GM12878 (cell line): ENCODE measurements around the gene CCN6. TPM values are rescaled to one million over a fixed set of nuclear protein-coding genes. Genes with fewer than 3 reads are reported as not detected.
A peak's percentile ranks its signal among the peaks of the same experiment; 100 is the strongest.

Experiments
- ATAC-seq: fragments of 200-7000 bp; cut with Tn5 transposase; 3 replicates; pipeline ENCODE4 v1.9.1; 2020; ENCODE audit warnings: mild to moderate bottlenecking, moderate library complexity
- BruUV-seq: library from RNA; stranded (reverse); fragments of 400-500 nt; replicated peaks from 2 replicates; lab custom pipeline; 2021; lab: Mats Ljungman, UMichigan
- CTCF ChIA-PET: fragments of 300-600 bp; sonication (Branson Sonifier 250); formaldehyde crosslinking; extraction: SDS; loops from one replicate; lab custom pipeline; 2021; ENCODE audit warnings: inconsistent platforms; lab: Yijun Ruan, JAX
- POLR2A ChIA-PET: fragments of 350-600 bp; formaldehyde crosslinking; extraction: SDS; loops from one replicate; lab custom pipeline; 2021; ENCODE audit warnings: inconsistent platforms; lab: Charles Lee
- RAD21 ChIA-PET: fragments of 300-600 bp; sonication (Branson Sonifier 250); formaldehyde crosslinking; loops from one replicate; lab custom pipeline; 2023; ENCODE audit warnings: antibody characterized with exemption; ENCODE audit not compliant: unreplicated experiment; lab: Charles Lee
- SMC1A ChIA-PET: fragments of 300-600 bp; sonication (Branson Sonifier 250); formaldehyde crosslinking; loops from one replicate; lab custom pipeline; 2023; ENCODE audit not compliant: unreplicated experiment, uncharacterized antibody; lab: Charles Lee
- DNase-seq: peaks from one replicate; pipeline ENCODE4 v3.0.0-alpha.2; 2011; ENCODE audit warnings: low read depth, low spot score
- FAIRE-seq: peaks from 3 replicates; lab custom pipeline; 2011; peaks lifted over from hg19 to GRCh38; lab: Jason Lieb, UNC
- H2AFZ ChIP-seq: 2 replicates; pipeline ENCODE4 v1.6.0; 2011; ENCODE audit warnings: low read depth, low read length, control low read depth; ENCODE audit not compliant: control insufficient read depth
- H3K27ac ChIP-seq: 2 replicates; pipeline ENCODE4 v1.5.1; 2011; ENCODE audit warnings: control low read depth; ENCODE audit not compliant: control insufficient read depth, insufficient read depth
- H3K27me3 ChIP-seq, 2 experiments: replicated peaks in 1 of 2; 2 replicates each; pipeline versions ENCODE4 v1.6.0 to v1.6.1; 2011; ENCODE audit warnings: low read length in 1 of 2; ENCODE audit not compliant: control insufficient read depth in 2 of 2, insufficient read depth in 2 of 2
- H3K36me3 ChIP-seq, 2 experiments: 2 replicates each; pipeline ENCODE4 v1.5.1; 2011; ENCODE audit warnings: low read length in 1 of 2; ENCODE audit not compliant: control insufficient read depth in 2 of 2, insufficient read depth in 2 of 2
- H3K4me1 ChIP-seq: 2 replicates; pipeline ENCODE4 v1.6.1; 2011; ENCODE audit warnings: mild to moderate bottlenecking, low read length, moderate library complexity, mixed read lengths; ENCODE audit not compliant: control insufficient read depth, insufficient read depth
- H3K4me2 ChIP-seq: 2 replicates; pipeline ENCODE4 v1.6.0; 2011; ENCODE audit warnings: control low read depth; ENCODE audit not compliant: control insufficient read depth, insufficient read depth
- H3K4me3 ChIP-seq: fragments of 200-600 bp; sonication (generic); 2 replicates; pipeline ENCODE4 v1.5.1; 2016
- H3K79me2 ChIP-seq: 2 replicates; pipeline ENCODE4 v1.6.0; 2011; ENCODE audit warnings: low read length; ENCODE audit not compliant: control insufficient read depth, insufficient read depth
- H3K9ac ChIP-seq: 2 replicates; pipeline ENCODE4 v1.8.0; 2011; ENCODE audit warnings: low read length, control low read depth, mixed read lengths; ENCODE audit not compliant: control insufficient read depth, insufficient read depth
- H3K9me3 ChIP-seq: replicated peaks from 3 replicates; pipeline ENCODE4 v1.5.1; 2011; ENCODE audit warnings: mild to moderate bottlenecking, low read length; ENCODE audit not compliant: control insufficient read depth, insufficient read depth
- H4K20me1 ChIP-seq: 2 replicates; pipeline ENCODE4 v1.6.0; 2011; ENCODE audit not compliant: control insufficient read depth, insufficient read depth
- CHD1 ChIP-seq: IDR thresholded peaks from 2 replicates; pipeline ENCODE4 v1.6.1; 2012; ENCODE audit warnings: low read depth, low read length, improper control_type of control experiment
- ESRRA ChIP-seq: IDR thresholded peaks from 2 replicates; pipeline ENCODE4 v1.6.1; 2012; ENCODE audit warnings: mild to moderate bottlenecking, low read length, improper control_type of control experiment
- GATAD2B ChIP-seq: fragments of 450-650 bp; conservative IDR thresholded peaks from 2 replicates; pipeline ENCODE4 v1.6.1; 2017; ENCODE audit warnings: low read depth, mild to moderate bottlenecking, moderate library complexity
- JUND ChIP-seq: IDR thresholded peaks from 2 replicates; pipeline ENCODE4 v1.6.1; 2012; ENCODE audit warnings: low read depth, mild to moderate bottlenecking, low read length, improper control_type of control experiment, moderate library complexity
- NFYA ChIP-seq: IDR thresholded peaks from 2 replicates; pipeline ENCODE4 v1.6.1; 2011; ENCODE audit warnings: low read depth, mild to moderate bottlenecking, low read length, improper control_type of control experiment, borderline replicate concordance
- NRF1 ChIP-seq: conservative IDR thresholded peaks from 2 replicates; pipeline ENCODE4 v1.6.1; 2011; ENCODE audit warnings: mild to moderate bottlenecking, low read depth, low read length, improper control_type of control experiment
- POLR2A ChIP-seq: IDR thresholded peaks from 2 replicates; pipeline ENCODE4 v1.6.1; 2011; ENCODE audit warnings: low read depth, mild to moderate bottlenecking, low read length
- RAD51 ChIP-seq: fragments of 450-650 bp; IDR thresholded peaks from 2 replicates; pipeline ENCODE4 v1.6.1; 2016; ENCODE audit warnings: moderate library complexity, mild to moderate bottlenecking, inconsistent platforms
- RB1 ChIP-seq: fragments of 450-650 bp; formaldehyde crosslinking; IDR thresholded peaks from 2 replicates; pipeline ENCODE4 v1.6.1; 2017; ENCODE audit warnings: mild to moderate bottlenecking, borderline replicate concordance
- RELA ChIP-seq: fragments of 450-650 bp; IDR thresholded peaks from 2 replicates; pipeline ENCODE4 v1.8.0; 2014; ENCODE audit warnings: borderline replicate concordance; ENCODE audit not compliant: partially characterized antibody
- SMAD5 ChIP-seq: IDR thresholded peaks from 2 replicates; pipeline ENCODE4 v1.6.1; 2016; ENCODE audit warnings: antibody characterized with exemption, low read depth
- SREBF2 ChIP-seq: IDR thresholded peaks from 2 replicates; pipeline ENCODE4 v1.6.1; 2012; ENCODE audit warnings: mild to moderate bottlenecking, low read length
- TBL1XR1 ChIP-seq: IDR thresholded peaks from 2 replicates; pipeline ENCODE4 v1.6.1; 2012; ENCODE audit warnings: low read depth, low read length, improper control_type of control experiment
- WGBS: methylation state at CpG from one replicate; pipeline ENCODE4 v1.1.6; 2016; ENCODE audit warnings: low lambda C conversion rate; ENCODE audit not compliant: insufficient replicate concordance, insufficient coverage; ENCODE audit errors: missing lambda C conversion rate; 5-methylcytosine and 5-hydroxymethylcytosine counted together
- in situ Hi-C: fragments of 300-500 bp; cut with MboI; formaldehyde crosslinking; loops from 9 replicates; pipeline ENCODE4 v1.14.3; 2018; ENCODE audit warnings: mixed read lengths
- intact Hi-C: fragments of 100-400 bp; cut with micrococcal nuclease; formaldehyde crosslinking; loops from one replicate; pipeline ENCODE4 v1.14.2; 2022; ENCODE audit not compliant: unreplicated experiment
- polyA plus RNA-seq, 11 experiments: library from polyadenylated mRNA; depleted of rRNA in 4 of 11; unstranded in 6 of 11; stranded (reverse) in 5 of 11; fragments of >200 nt; fragmentation: Nextera tagmentation in 4 of 11; fragmentation: Illumina TruSeq in 1 of 11; extraction: Ambion mirVana in 4 of 11; extraction: Trizol in 1 of 11; gene quantifications; 1 replicate in 1 of 11; 2 replicates in 10 of 11; pipeline versions ENCODE4 v1.2.1 to v1.2.3, GENCODE V29; 2011 to 2016; ENCODE audit warnings: inconsistent platforms in 2 of 11, missing spikeins in 2 of 11, low read depth in 1 of 11
- total RNA-seq, 4 experiments: library from RNA; depleted of rRNA in 3 of 4; stranded (reverse); fragments of >200 nt in 3 of 4; fragmentation: Illumina TruSeq in 1 of 4; extraction: Trizol in 1 of 4; gene quantifications; 2 replicates each; pipeline versions ENCODE4 v1.2.1 to v1.2.3, GENCODE V29; 2013 to 2021
- TF ChIP-seq, protein P1 (sequence below): IDR thresholded peaks from 2 replicates; pipeline ENCODE4 v1.6.1; 2011; ENCODE audit warnings: mild to moderate bottlenecking, low read depth, low read length, moderate library complexity; ENCODE audit not compliant: insufficient replicate concordance
- TF ChIP-seq, protein P2 (sequence below): IDR thresholded peaks from 2 replicates; pipeline ENCODE4 v1.6.1; 2011; ENCODE audit warnings: low read depth, mild to moderate bottlenecking, low read length, moderate library complexity, borderline replicate concordance; ENCODE audit errors: extremely low read depth
- TF ChIP-seq, protein P3 (sequence below): fragments of 450-650 bp; conservative IDR thresholded peaks from 2 replicates; pipeline ENCODE4 v1.6.1; 2017; ENCODE audit warnings: mild to moderate bottlenecking, moderate library complexity

Gene CCN6
- total and polyA plus RNA-seq, 10 of the 15 experiments (the other 5 are each of a cell fraction or from before 2014, with no cell fraction given), result 0.05 to 0.24 (median 0.19) TPM; not detected in 5

DNA sequence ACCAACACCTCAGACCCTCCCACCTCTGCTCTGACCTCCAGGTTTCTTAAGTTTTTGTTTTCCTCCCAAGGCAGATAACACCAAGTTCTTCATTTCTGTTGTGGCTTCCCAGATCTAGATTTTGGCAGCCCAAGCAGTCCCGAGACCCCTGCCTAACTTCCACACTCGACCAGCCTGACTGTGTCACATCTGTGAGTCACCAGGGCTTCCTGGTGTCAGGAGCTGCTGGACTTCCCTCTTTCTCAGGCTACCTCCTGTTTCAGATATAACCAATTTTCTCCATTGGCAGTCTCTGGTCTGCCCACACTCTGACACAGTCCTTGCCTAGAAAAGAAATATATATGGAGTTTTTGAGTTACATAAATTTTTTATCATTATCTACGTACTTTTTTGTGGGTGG is 46.1 kb upstream of the CCN6 start:
- intact Hi-C loops (no loop called here), in situ Hi-C loops (no loop called here)

DNA sequence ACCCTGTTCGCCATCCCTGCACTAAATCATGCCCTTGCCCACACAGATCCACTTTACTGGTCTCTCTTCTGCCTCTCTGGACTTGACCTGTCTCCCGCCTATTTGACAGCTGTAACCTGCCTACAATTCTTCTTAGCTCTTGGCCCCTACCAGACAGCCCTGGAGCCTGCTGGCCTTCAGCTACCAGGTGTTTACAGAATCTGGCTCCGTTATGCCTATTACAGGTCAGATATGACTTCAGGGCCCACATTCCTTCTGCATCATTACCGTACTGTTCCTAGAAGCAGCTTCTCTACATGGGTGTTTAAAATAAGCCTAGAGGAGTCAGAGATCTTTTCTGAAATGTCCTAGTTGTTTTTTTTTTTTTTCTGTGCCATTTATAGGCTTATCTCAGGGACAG is 45.4 kb upstream of the CCN6 start:
- POLR2A ChIA-PET, result interaction anchor here (0.6 to 1.7 kb wide), 3 partner anchors 8 to 315 kb away, joined by 4 to 8 read pairs (median 5); no protein-coding TSS in a partner anchor
- Histone ChIP-seq H2AFZ (no peak overlapping the region), H3K27ac (no peak overlapping the region), H3K4me2 (no peak overlapping the region), H3K4me1 (no peaks in the 10 kb centered on the region), H3K9ac (no peak overlapping the region), H3K27me3 (no peaks in the 10 kb centered on the region), H4K20me1 (no peaks in the 10 kb centered on the region), H3K9me3 (no peaks in the 10 kb centered on the region), H3K79me2 (no peaks in the 10 kb centered on the region), H3K4me3 (no peak overlapping the region), H3K36me3 (no peaks in the 10 kb centered on the region)
- FAIRE-seq (no peak), ATAC-seq (no peak), DNase-seq (no peak)
- 30% methylated on average over 4 of the region's 4 CpGs for WGBS
- RAD21 ChIA-PET, result no interaction called here
- SMC1A ChIA-PET, result interaction anchor here (0.7 to 5.0 kb wide), 7 partner anchors 8 to 298 kb away, joined by 4 to 53 read pairs (median 8); no protein-coding TSS in a partner anchor
- CTCF ChIA-PET, result interaction anchor here (1.2 to 6.2 kb wide), 8 partner anchors 9 to 299 kb away, joined by 3 to 73 read pairs (median 8); no protein-coding TSS in a partner anchor
- in situ Hi-C loops, result no loop called here
- intact Hi-C loops, result no loop called here
- BruUV-seq, result no TSS peak
- no peak for TF ChIP-seq RB1
- no peak for TF ChIP-seq GATAD2B
- TF ChIP-seq NRF1, result no peak
- TF ChIP-seq JUND, result no peak
- TF ChIP-seq, protein P1, sequence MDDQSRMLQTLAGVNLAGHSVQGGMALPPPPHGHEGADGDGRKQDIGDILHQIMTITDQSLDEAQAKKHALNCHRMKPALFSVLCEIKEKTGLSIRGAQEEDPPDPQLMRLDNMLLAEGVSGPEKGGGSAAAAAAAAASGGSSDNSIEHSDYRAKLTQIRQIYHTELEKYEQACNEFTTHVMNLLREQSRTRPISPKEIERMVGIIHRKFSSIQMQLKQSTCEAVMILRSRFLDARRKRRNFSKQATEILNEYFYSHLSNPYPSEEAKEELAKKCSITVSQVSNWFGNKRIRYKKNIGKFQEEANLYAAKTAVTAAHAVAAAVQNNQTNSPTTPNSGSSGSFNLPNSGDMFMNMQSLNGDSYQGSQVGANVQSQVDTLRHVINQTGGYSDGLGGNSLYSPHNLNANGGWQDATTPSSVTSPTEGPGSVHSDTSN, result no peak
- no peak for TF ChIP-seq TBL1XR1
- TF ChIP-seq, protein P2, sequence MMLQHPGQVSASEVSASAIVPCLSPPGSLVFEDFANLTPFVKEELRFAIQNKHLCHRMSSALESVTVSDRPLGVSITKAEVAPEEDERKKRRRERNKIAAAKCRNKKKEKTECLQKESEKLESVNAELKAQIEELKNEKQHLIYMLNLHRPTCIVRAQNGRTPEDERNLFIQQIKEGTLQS, result no peak
- TF ChIP-seq CHD1, result no peak
- TF ChIP-seq SMAD5, result no peak
- no peak for TF ChIP-seq POLR2A
- TF ChIP-seq NFYA, result no peak
- no peak for TF ChIP-seq ESRRA
- TF ChIP-seq, protein P3, sequence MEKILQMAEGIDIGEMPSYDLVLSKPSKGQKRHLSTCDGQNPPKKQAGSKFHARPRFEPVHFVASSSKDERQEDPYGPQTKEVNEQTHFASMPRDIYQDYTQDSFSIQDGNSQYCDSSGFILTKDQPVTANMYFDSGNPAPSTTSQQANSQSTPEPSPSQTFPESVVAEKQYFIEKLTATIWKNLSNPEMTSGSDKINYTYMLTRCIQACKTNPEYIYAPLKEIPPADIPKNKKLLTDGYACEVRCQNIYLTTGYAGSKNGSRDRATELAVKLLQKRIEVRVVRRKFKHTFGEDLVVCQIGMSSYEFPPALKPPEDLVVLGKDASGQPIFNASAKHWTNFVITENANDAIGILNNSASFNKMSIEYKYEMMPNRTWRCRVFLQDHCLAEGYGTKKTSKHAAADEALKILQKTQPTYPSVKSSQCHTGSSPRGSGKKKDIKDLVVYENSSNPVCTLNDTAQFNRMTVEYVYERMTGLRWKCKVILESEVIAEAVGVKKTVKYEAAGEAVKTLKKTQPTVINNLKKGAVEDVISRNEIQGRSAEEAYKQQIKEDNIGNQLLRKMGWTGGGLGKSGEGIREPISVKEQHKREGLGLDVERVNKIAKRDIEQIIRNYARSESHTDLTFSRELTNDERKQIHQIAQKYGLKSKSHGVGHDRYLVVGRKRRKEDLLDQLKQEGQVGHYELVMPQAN, result no peak

More for the DNA sequence above, 46.1 kb upstream of the CCN6 start:
- FAIRE-seq, result no peak
- Histone ChIP-seq H3K4me1 (no peaks in the 10 kb centered on the region), H3K27me3 (no peaks in the 10 kb centered on the region), H3K27ac (no peak overlapping the region), H3K4me3 (no peak overlapping the region), H3K79me2 (no peaks in the 10 kb centered on the region), H2AFZ (no peak overlapping the region), H4K20me1 (no peaks in the 10 kb centered on the region), H3K36me3 (no peaks in the 10 kb centered on the region), H3K9me3 (no peaks in the 10 kb centered on the region), H3K9ac (no peak overlapping the region), H3K4me2 (no peak overlapping the region)
- BruUV-seq, result no TSS peak
- no peak for TF ChIP-seq RELA
- no peak for TF ChIP-seq RAD51
- no peak for TF ChIP-seq SREBF2
- POLR2A ChIA-PET, result interaction anchor here (0.6 to 1.7 kb wide), 3 partner anchors 9 to 195 kb away, joined by 3 to 8 read pairs (median 5); no protein-coding TSS in a partner anchor
- WGBS, result 11% methylated on average over 3 of the region's 3 CpGs
- SMC1A ChIA-PET, result interaction anchor here (0.6 to 5.0 kb wide), 10 partner anchors 9 to 554 kb away, joined by 3 to 53 read pairs (median 7); no protein-coding TSS in a partner anchor
- ATAC-seq, result peak; percentile 21; the same call in 2 of the 3 replicates
- RAD21 ChIA-PET, result interaction anchor here (1.1 kb wide), 2 partner anchors 21 to 298 kb away, joined by 3 read pairs; no protein-coding TSS in a partner anchor
- CTCF ChIA-PET, result interaction anchor here (0.6 to 6.2 kb wide), 11 partner anchors 10 to 998 kb away, joined by 3 to 73 read pairs (median 4); no protein-coding TSS in a partner anchor
- DNase-seq, result no peak
